Lung (tissue), 12 donors: ENCODE measurements around the gene MYH14. TPM values are rescaled to one million over a fixed set of nuclear protein-coding genes. Genes with fewer than 3 reads are reported as not detected.

Experiments
- ATAC-seq: fragments of 200-7000 bp; cut with Tn5 transposase; one replicate; pipeline ENCODE4 v1.9.1; 2020; ENCODE audit warnings: moderate number of reproducible peaks; ENCODE audit not compliant: insufficient read depth, low FRiP score
- DNase-seq, 3 donors: peaks; one replicate each; pipeline ENCODE4 v3.0.0-alpha.2; 2013 to 2017
- H3K27ac ChIP-seq, 2 donors: one replicate each; pipeline ENCODE4 v1.5.1; 2013; ENCODE audit warnings: mild to moderate bottlenecking in 2 of 2, moderate library complexity in 2 of 2, control low read depth in 1 of 2, inconsistent platforms in 1 of 2, low read depth in 1 of 2, low read length in 1 of 2
- H3K27me3 ChIP-seq, 3 donors: one replicate each; pipeline ENCODE4 v1.5.1; 2013; ENCODE audit warnings: low read length in 2 of 3; ENCODE audit not compliant: control insufficient read depth in 3 of 3, insufficient read depth in 3 of 3
- H3K36me3 ChIP-seq, 4 donors: one replicate each; pipeline ENCODE4 v1.5.1; 2013; ENCODE audit warnings: low read length in 4 of 4, mild to moderate bottlenecking in 1 of 4, moderate library complexity in 1 of 4; ENCODE audit not compliant: control insufficient read depth in 4 of 4, insufficient read depth in 4 of 4
- H3K4me1 ChIP-seq, 5 donors: one replicate each; pipeline ENCODE4 v1.5.1; 2013; ENCODE audit warnings: low read length in 5 of 5, mild to moderate bottlenecking in 2 of 5, moderate library complexity in 1 of 5; ENCODE audit not compliant: control insufficient read depth in 5 of 5, insufficient read depth in 5 of 5
- H3K4me3 ChIP-seq: one replicate; pipeline ENCODE4 v1.5.1; 2013; ENCODE audit warnings: mild to moderate bottlenecking, control low read depth, moderate library complexity
- H3K9ac ChIP-seq, 2 donors: one replicate each; pipeline ENCODE4 v1.5.1; 2013; ENCODE audit warnings: low read length in 2 of 2, control low read depth in 1 of 2; ENCODE audit not compliant: insufficient read depth in 1 of 2
- H3K9me3 ChIP-seq, 4 donors: one replicate each; pipeline ENCODE4 v1.5.1; 2013; ENCODE audit warnings: low read length in 3 of 4, mild to moderate bottlenecking in 1 of 4, moderate library complexity in 1 of 4; ENCODE audit not compliant: control insufficient read depth in 4 of 4, insufficient read depth in 3 of 4
- CTCF ChIP-seq: IDR thresholded peaks from 2 replicates; pipeline ENCODE4 v1.5.1; 2012; ENCODE audit warnings: mild to moderate bottlenecking; ENCODE audit errors: control extremely low read depth, extremely low read depth
- WGBS, 2 donors: extraction: QIAGEN DNeasy Blood & Tissue Kit; methylation state at CpG; one replicate each; pipeline ENCODE4 v1.1.7; 2013; 5-methylcytosine and 5-hydroxymethylcytosine counted together
- polyA plus RNA-seq, 2 donors: library from polyadenylated mRNA; stranded (reverse); fragments of 200-250 nt; gene quantifications; one replicate each; pipeline ENCODE4 v1.2.1, GENCODE V29; 2013
- total RNA-seq, 2 donors: library from RNA; depleted of rRNA in 1 of 2; stranded (reverse); fragments of >200 nt in 1 of 2; gene quantifications; one replicate each; pipeline ENCODE4 v1.2.1, GENCODE V29; 2014 to 2021
- donor health status: control.
- donor health status: control.
- donor health status: Bipolar disorder and iron deficiency.
- donor health status: healthy.
- donor health status: DM: yes; HTN: yes; CAD: no.

MYH14 gene
- total and polyA plus RNA-seq, 4 donors, result 48.3 to 159 (median 98.6) TPM

GRCh38 chr19:50300814-50301606 is 97.6 kb downstream of the MYH14 start:
- Histone ChIP-seq H3K4me3 (no peak overlapping the region), H3K36me3 (peaks cover 0 to 12% (median 8%) of the 10 kb centered on the region in 4 donors), H3K27ac (no peak overlapping the region), H3K4me1 (no peaks in the 10 kb centered on the region), H3K9ac (no peak overlapping the region), H3K27me3 (no peaks in the 10 kb centered on the region), H3K9me3 (peaks cover 0 to 10% (median 3%) of the 10 kb centered on the region in 4 donors)
- DNase-seq (no peak), ATAC-seq (no peak)
- 57 to 66% methylated on average over 10 of the region's 10 CpGs for WGBS, 2 donors
- no peak for TF ChIP-seq CTCF

GRCh38 chr19:50301607-50301971 is 98.2 kb downstream of the MYH14 start:
- peaks cover 0 to 12% (median 9%) of the 10 kb centered on the region in 4 donors for H3K36me3 ChIP-seq
- no peaks in the 10 kb centered on the region for H3K27me3 ChIP-seq
- H3K9me3 ChIP-seq, result peaks cover 0 to 10% (median 3%) of the 10 kb centered on the region in 4 donors
- TF ChIP-seq CTCF, result no peak
- H3K4me1 ChIP-seq, result no peaks in the 10 kb centered on the region
- no peak overlapping the region for H3K27ac ChIP-seq
- no peak overlapping the region for H3K9ac ChIP-seq
- no peak overlapping the region for H3K4me3 ChIP-seq
- ATAC-seq, result no peak
- WGBS, 2 donors, result 89 to 91% methylated on average over 10 of the region's 10 CpGs
- DNase-seq, result no peak

GRCh38 chr19:50303558-50303957 is 100.1 kb downstream of the MYH14 start:
- no peak for TF ChIP-seq CTCF
- H3K27me3 ChIP-seq, result no peaks in the 10 kb centered on the region
- ATAC-seq, result no peak
- H3K36me3 ChIP-seq, result peaks cover 0 to 25% (median 13%) of the 10 kb centered on the region in 4 donors
- no peaks in the 10 kb centered on the region for H3K4me1 ChIP-seq
- DNase-seq, result no peak
- no peak overlapping the region for H3K4me3 ChIP-seq
- H3K9me3 ChIP-seq, result peaks cover 0 to 16% (median 5%) of the 10 kb centered on the region in 4 donors
- H3K27ac ChIP-seq, result no peak overlapping the region
- no peak overlapping the region for H3K9ac ChIP-seq
